Liver (tissue), 9 donors: Measurements from ENCODE around the gene TNC. TPM values are rescaled to one million over a fixed set of nuclear protein-coding genes. Genes with fewer than 3 reads are reported as not detected.

Experiments used
- DNase-seq: peaks from one replicate; pipeline ENCODE4 v3.0.0-alpha.2; 2017; ENCODE audit warnings: low spot score
- H3K27ac ChIP-seq, 2 donors: one replicate each; pipeline ENCODE4 v1.7.0; 2013; ENCODE audit warnings: inconsistent platforms in 2 of 2, low read length in 2 of 2, control low read depth in 1 of 2, low read depth in 1 of 2, mild to moderate bottlenecking in 1 of 2
- H3K27me3 ChIP-seq, 4 donors: one replicate each; pipeline versions ENCODE4 v1.6.1 to v1.7.0; 2013; ENCODE audit warnings: low read length in 3 of 4, inconsistent platforms in 1 of 4, mild to moderate bottlenecking in 1 of 4, moderate library complexity in 1 of 4; ENCODE audit not compliant: control insufficient read depth in 4 of 4, insufficient read depth in 4 of 4
- H3K36me3 ChIP-seq, 4 donors: one replicate each; pipeline versions ENCODE4 v1.6.1 to v1.7.0; 2013; ENCODE audit warnings: low read length in 3 of 4, mild to moderate bottlenecking in 3 of 4, low read depth in 1 of 4, moderate library complexity in 1 of 4; ENCODE audit not compliant: control insufficient read depth in 4 of 4, insufficient read depth in 3 of 4
- H3K4me1 ChIP-seq, 4 donors: one replicate each; pipeline versions ENCODE4 v1.6.1 to v1.7.0; 2013; ENCODE audit warnings: low read length in 3 of 4, mild to moderate bottlenecking in 3 of 4, moderate library complexity in 1 of 4; ENCODE audit not compliant: control insufficient read depth in 4 of 4, insufficient read depth in 4 of 4
- H3K4me3 ChIP-seq, 3 donors: one replicate each; pipeline versions ENCODE4 v1.6.1 to v1.7.0; 2013; ENCODE audit warnings: low read length in 3 of 3, control low read depth in 1 of 3, low read depth in 1 of 3, mild to moderate bottlenecking in 1 of 3
- H3K9ac ChIP-seq, 2 donors: one replicate each; pipeline ENCODE4 v1.7.0; 2013; ENCODE audit warnings: low read length in 2 of 2, mild to moderate bottlenecking in 2 of 2, moderate library complexity in 2 of 2, control low read depth in 1 of 2, low read depth in 1 of 2
- H3K9me3 ChIP-seq, 4 donors: one replicate each; pipeline versions ENCODE4 v1.6.1 to v1.7.0; 2013; ENCODE audit warnings: low read length in 3 of 4; ENCODE audit not compliant: control insufficient read depth in 4 of 4
- ATF3 ChIP-seq: IDR thresholded peaks from 2 replicates; pipeline ENCODE4 v1.6.1; 2016; ENCODE audit warnings: antibody characterized with exemption
- CTCF ChIP-seq: fragments of 150-350 bp; IDR thresholded peaks from 2 replicates; pipeline ENCODE4 v1.5.1; 2017; ENCODE audit warnings: improper control_type of control experiment, low read depth, low read length; ENCODE audit not compliant: missing input control
- EGR1 ChIP-seq, 2 donors: IDR thresholded peaks; 2 replicates each; pipeline ENCODE4 v1.6.1; 2016 to 2018; ENCODE audit warnings: antibody characterized with exemption in 2 of 2, low read depth in 2 of 2
- FOXA1 ChIP-seq: IDR thresholded peaks from 2 replicates; pipeline ENCODE4 v1.6.1; 2016; ENCODE audit warnings: antibody characterized with exemption
- FOXA2 ChIP-seq: IDR thresholded peaks from 2 replicates; pipeline ENCODE4 v1.6.1; 2016; ENCODE audit warnings: antibody characterized with exemption
- GABPA ChIP-seq, 2 donors: IDR thresholded peaks in 1 of 2; conservative IDR thresholded peaks in 1 of 2; 2 replicates each; pipeline ENCODE4 v1.6.1; 2016; ENCODE audit warnings: antibody characterized with exemption in 2 of 2, mild to moderate bottlenecking in 1 of 2, moderate library complexity in 1 of 2
- HNF4A ChIP-seq, 2 donors: conservative IDR thresholded peaks; 2 replicates each; pipeline ENCODE4 v1.6.1; 2016; ENCODE audit warnings: antibody characterized with exemption in 2 of 2, mild to moderate bottlenecking in 2 of 2
- HNF4G ChIP-seq: IDR thresholded peaks from 2 replicates; pipeline ENCODE4 v1.6.1; 2016; ENCODE audit warnings: antibody characterized with exemption
- JUND ChIP-seq, 2 donors: IDR thresholded peaks; 2 replicates each; pipeline ENCODE4 v1.6.1; 2016; ENCODE audit warnings: antibody characterized with exemption in 2 of 2
- MAX ChIP-seq: IDR thresholded peaks from 2 replicates; pipeline ENCODE4 v1.6.1; 2016; ENCODE audit warnings: antibody characterized with exemption
- NR2F2 ChIP-seq: IDR thresholded peaks from 2 replicates; pipeline ENCODE4 v1.6.1; 2016; ENCODE audit warnings: antibody characterized with exemption
- RAD21 ChIP-seq, 2 donors: IDR thresholded peaks; 2 replicates each; pipeline ENCODE4 v1.6.1; 2016; ENCODE audit warnings: antibody characterized with exemption in 2 of 2, mild to moderate bottlenecking in 2 of 2
- REST ChIP-seq: IDR thresholded peaks from 2 replicates; pipeline ENCODE4 v1.6.1; 2016; ENCODE audit warnings: antibody characterized with exemption, mild to moderate bottlenecking
- RXRA ChIP-seq, 2 donors: IDR thresholded peaks; 2 replicates each; pipeline ENCODE4 v1.6.1; 2017 to 2018; ENCODE audit warnings: antibody characterized with exemption in 2 of 2, mild to moderate bottlenecking in 1 of 2
- SP1 ChIP-seq: IDR thresholded peaks from 2 replicates; pipeline ENCODE4 v1.6.1; 2018; ENCODE audit warnings: antibody characterized with exemption, mild to moderate bottlenecking
- TAF1 ChIP-seq: conservative IDR thresholded peaks from 2 replicates; pipeline ENCODE4 v1.6.1; 2016; ENCODE audit warnings: antibody characterized with exemption, mild to moderate bottlenecking
- YY1 ChIP-seq: IDR thresholded peaks from 2 replicates; pipeline ENCODE4 v1.6.1; 2016; ENCODE audit warnings: antibody characterized with exemption, mild to moderate bottlenecking
- ZBTB33 ChIP-seq: IDR thresholded peaks from 2 replicates; pipeline ENCODE4 v1.6.1; 2016; ENCODE audit warnings: antibody characterized with exemption
- WGBS: extraction: QIAGEN DNeasy Blood & Tissue Kit; methylation state at CpG from one replicate; pipeline ENCODE4 v1.1.7; 2013; 5-methylcytosine and 5-hydroxymethylcytosine counted together
- polyA plus RNA-seq, 2 donors: library from polyadenylated mRNA; stranded (reverse) in 1 of 2; unstranded in 1 of 2; fragments of 200-250 nt in 1 of 2; fragments of >200 nt in 1 of 2; fragmentation: Nextera tagmentation in 1 of 2; extraction: Ambion mirVana in 1 of 2; gene quantifications; one replicate each; pipeline versions ENCODE4 v1.2.1 to v1.2.3, GENCODE V29; 2013 to 2015
- total RNA-seq, 2 donors: library from RNA; depleted of rRNA; stranded (reverse); fragments of >200 nt; gene quantifications; one replicate each; pipeline ENCODE4 v1.2.3, GENCODE V29; 2014
- donor health status: healthy.
- donor health status: healthy.
- donor health status: healthy.
- donor health status: healthy.
- donor health status: healthy.

The TNC gene
- total and polyA plus RNA-seq, 4 donors, result 0.19 to 6.3 (median 1.8) TPM

- Histone ChIP-seq H3K36me3 (no peaks in the 10 kb centered on the region), H3K9ac (no peak overlapping the region), H3K4me3 (no peak overlapping the region), H3K27me3 (no peaks in the 10 kb centered on the region), H3K4me1 (no peaks in the 10 kb centered on the region), H3K9me3 (no peaks in the 10 kb centered on the region), H3K27ac (no peak overlapping the region)
- DNase-seq, result no peak
- WGBS, result 47% methylated on average over 2 of the region's 2 CpGs
- TF ChIP-seq REST (no peak), GABPA (IDR thresholded peaks at IDR 0.05 in 1 of 2, conservative IDR thresholded peaks at IDR 0.05 in 1 of 2) (no peak), HNF4G (no peak), YY1 (no peak), HNF4A (conservative IDR thresholded peaks at IDR 0.05) (no peak), SP1 (no peak), CTCF (no peak), JUND (IDR thresholded peaks at IDR 0.05) (no peak), FOXA1 (no peak), EGR1 (IDR thresholded peaks at IDR 0.05; ENCODE audit: low read depth in 2 of 2) (no peak), RXRA (IDR thresholded peaks at IDR 0.05) (no peak), ZBTB33 (no peak), NR2F2 (no peak), ATF3 (no peak), MAX (no peak), TAF1 (no peak), FOXA2 (no peak), RAD21 (IDR thresholded peaks at IDR 0.05) (no peak)
These were observed 131.9 kb downstream of the TNC start for GRCh38 chr9:114985959-114986501.
